ENCODE data around the gene SACM1L. TPM values are rescaled to one million over a fixed set of nuclear protein-coding genes. Genes with fewer than 3 reads are reported as not detected.

The SACM1L gene
- total RNA-seq, 2 donors from 2014 or later = 50.5 to 57.3 TPM

- TF ChIP-seq CTCF (IDR thresholded peaks at IDR 0.05) = no peak
- ATAC-seq (ENCODE audit: insufficient number of reproducible peaks, low FRiP score, low read depth) = no peak
- no peak for DNase-seq (ENCODE audit: low spot score)
- H3K4me3 ChIP-seq = no peak overlapping the region
- no peaks in the 10 kb centered on the region for H3K9me3 ChIP-seq
- no peaks in the 10 kb centered on the region for H3K36me3 ChIP-seq
- H3K27me3 ChIP-seq (replicated peaks; ENCODE audit: insufficient read depth) = no peaks in the 10 kb centered on the region
- no peaks in the 10 kb centered on the region for H3K4me1 ChIP-seq (ENCODE audit: control insufficient read depth in 1 of 2, low read depth in 2 of 2)
- H3K27ac ChIP-seq = no peak overlapping the region
Measured at GRCh38 chr3:45778761-45779201, 89.6 kb downstream of the SACM1L start.

- TF ChIP-seq CTCF (IDR thresholded peaks at IDR 0.05) = no peak
- H3K27ac ChIP-seq = no peak overlapping the region
- H3K4me1 ChIP-seq (ENCODE audit: control insufficient read depth in 1 of 2, low read depth in 2 of 2) = no peaks in the 10 kb centered on the region
- no peak for DNase-seq (ENCODE audit: low spot score)
- no peaks in the 10 kb centered on the region for H3K36me3 ChIP-seq
- no peaks in the 10 kb centered on the region for H3K27me3 ChIP-seq (replicated peaks; ENCODE audit: insufficient read depth)
- no peak for ATAC-seq (ENCODE audit: insufficient number of reproducible peaks, low FRiP score, low read depth)
- no peaks in the 10 kb centered on the region for H3K9me3 ChIP-seq
- no peak overlapping the region for H3K4me3 ChIP-seq
Measured at GRCh38 chr3:45779746-45780735, 90.8 kb downstream of the SACM1L start.

- Histone ChIP-seq H3K36me3 (no peaks in the 10 kb centered on the region), H3K4me1 (ENCODE audit: control insufficient read depth in 1 of 2, low read depth in 2 of 2) (no peaks in the 10 kb centered on the region), H3K9me3 (no peaks in the 10 kb centered on the region), H3K27ac (no peak overlapping the region), H3K4me3 (no peak overlapping the region), H3K27me3 (replicated peaks; ENCODE audit: insufficient read depth) (no peaks in the 10 kb centered on the region)
- ATAC-seq (ENCODE audit: insufficient number of reproducible peaks, low FRiP score, low read depth) (no peak), DNase-seq (ENCODE audit: low spot score) (no peak)
- TF ChIP-seq CTCF (IDR thresholded peaks at IDR 0.05) = no peak
Measured at GRCh38 chr3:45781271-45781670, 92.1 kb downstream of the SACM1L start.

- Histone ChIP-seq H3K9me3 (no peaks in the 10 kb centered on the region), H3K27me3 (replicated peaks; ENCODE audit: insufficient read depth) (no peaks in the 10 kb centered on the region), H3K27ac (no peak overlapping the region), H3K4me3 (no peak overlapping the region), H3K36me3 (no peaks in the 10 kb centered on the region), H3K4me1 (ENCODE audit: control insufficient read depth in 1 of 2, low read depth in 2 of 2) (no peaks in the 10 kb centered on the region)
- ATAC-seq (ENCODE audit: insufficient number of reproducible peaks, low FRiP score, low read depth) (no peak), DNase-seq (ENCODE audit: low spot score) (no peak)
- no peak for TF ChIP-seq CTCF (IDR thresholded peaks at IDR 0.05)
Measured at GRCh38 chr3:45781841-45782240, 92.6 kb downstream of the SACM1L start.

GRCh38 chr3:45782381-45782780 is 93.2 kb downstream of the SACM1L start:
- Histone ChIP-seq H3K4me1 (ENCODE audit: control insufficient read depth in 1 of 2, low read depth in 2 of 2) (no peaks in the 10 kb centered on the region), H3K36me3 (no peaks in the 10 kb centered on the region), H3K4me3 (no peak overlapping the region), H3K9me3 (no peaks in the 10 kb centered on the region), H3K27ac (no peak overlapping the region), H3K27me3 (replicated peaks; ENCODE audit: insufficient read depth) (no peaks in the 10 kb centered on the region)
- TF ChIP-seq CTCF (IDR thresholded peaks at IDR 0.05) = no peak
- DNase-seq (ENCODE audit: low spot score) (no peak), ATAC-seq (ENCODE audit: insufficient number of reproducible peaks, low FRiP score, low read depth) (no peak)
